ENCODE data around the gene PDE7B. TPM values are rescaled to one million over a fixed set of nuclear protein-coding genes. Genes with fewer than 3 reads are reported as not detected.

PDE7B gene
- polyA plus RNA-seq (2013, experiment 1 of 2), result 0.37 TPM
- 0.25 TPM for polyA plus RNA-seq (2013, experiment 2 of 2)

DNA sequence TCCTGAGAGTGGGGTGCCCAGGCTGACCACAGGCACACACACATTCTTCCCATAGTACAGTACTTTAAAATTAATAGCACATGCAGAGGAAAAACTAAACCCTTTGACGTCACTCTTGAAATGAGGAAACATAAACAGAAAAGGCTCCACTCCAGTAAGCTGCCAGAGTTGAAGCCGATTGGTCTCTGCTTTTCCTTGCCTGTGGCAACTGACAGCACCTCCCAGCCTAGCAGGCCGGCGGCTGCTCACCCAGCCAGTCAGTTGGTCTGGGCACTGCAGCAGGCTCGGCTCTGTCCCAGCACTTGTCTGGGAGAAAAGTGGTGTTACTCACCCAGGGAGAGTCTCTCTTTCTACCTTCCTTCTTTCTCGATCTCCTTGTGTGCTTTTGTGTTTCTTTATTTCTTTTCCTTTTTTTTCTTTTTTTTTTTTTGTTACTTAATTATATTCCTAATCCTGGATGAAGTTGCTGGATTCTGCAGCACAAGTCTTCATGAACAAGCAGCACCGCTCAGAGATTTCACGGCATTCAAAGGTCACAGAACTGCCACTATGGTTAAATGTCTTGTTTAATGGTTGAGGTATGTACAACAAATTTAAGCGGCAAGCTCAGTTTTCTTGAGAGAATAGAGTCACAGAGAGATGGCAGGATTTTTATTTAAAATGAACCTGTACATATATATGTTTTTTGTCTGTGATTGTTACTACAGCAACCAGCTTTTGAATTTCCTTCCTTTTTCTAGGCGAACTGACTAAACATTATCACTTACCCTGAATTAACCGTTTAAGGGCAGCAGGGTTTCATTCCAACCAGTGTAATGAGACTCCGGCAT lies at the start of gene PDE7B:
Gene PDE7B (plus strand): TSS at position 260 of the 830 bp plus-strand sequence.
- Histone ChIP-seq H3K9me3 (ENCODE audit: control insufficient read depth, low read length) (no peaks in the 10 kb centered on the region), H3K4me3 (ENCODE audit: extremely low read depth, insufficient read depth, low read length, poor library complexity, severe bottlenecking) (no peak within 1 kb of the TSS), H3K4me1 (ENCODE audit: control insufficient read depth, insufficient read depth, low read length, poor library complexity, severe bottlenecking) (peaks cover 18% of the 10 kb centered on the region), H3K27ac (ENCODE audit: low read depth, low read length, severe bottlenecking) (peak within 1 kb of the TSS; percentile 71), H3K36me3 (ENCODE audit: control insufficient read depth, insufficient read depth, low read length) (no peaks in the 10 kb centered on the region)
- 44 to 73% methylated on average over 3 to 8 of the region's 12 CpGs for WGBS, 2 experiments (ENCODE audit: insufficient coverage in 2 of 2)

DNA sequence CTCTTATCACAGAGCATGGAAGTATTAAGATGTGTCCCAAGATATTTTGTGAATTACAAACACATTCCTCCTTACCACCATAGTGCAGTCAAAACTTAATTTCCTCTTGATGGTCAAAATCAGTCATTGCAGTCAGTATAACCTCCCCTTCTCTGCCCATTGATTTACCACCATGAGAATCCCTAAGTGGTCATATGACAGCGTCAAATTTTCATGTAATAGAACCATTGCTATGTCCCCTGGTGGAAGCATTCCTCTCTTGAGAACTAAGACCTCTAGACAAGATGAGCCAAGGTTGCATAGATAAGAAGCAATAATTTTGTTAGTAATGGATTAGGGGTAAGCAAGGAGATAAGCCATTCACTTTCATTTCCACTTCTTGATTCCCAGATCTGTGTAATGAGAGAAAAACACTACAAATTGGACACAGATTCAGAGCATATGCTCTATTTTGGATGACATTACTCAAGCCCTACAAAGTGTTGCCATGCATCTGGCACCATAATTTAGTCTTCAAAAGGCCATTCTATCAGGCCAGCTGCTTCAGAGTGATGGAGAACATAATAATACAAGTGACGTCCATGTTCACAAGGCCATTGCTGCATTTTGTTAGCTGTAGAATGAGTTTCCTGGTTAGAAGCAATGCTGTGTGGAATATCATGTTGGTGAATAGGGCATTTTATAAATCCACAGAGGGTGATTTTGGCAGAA lies 49.6 kb upstream of the PDE7B start:
- Histone ChIP-seq H3K4me1 (ENCODE audit: control insufficient read depth, insufficient read depth, low read length, poor library complexity, severe bottlenecking) (no peaks in the 10 kb centered on the region), H3K27ac (ENCODE audit: low read depth, low read length, severe bottlenecking) (no peak overlapping the region), H3K36me3 (ENCODE audit: control insufficient read depth, insufficient read depth, low read length) (no peaks in the 10 kb centered on the region), H3K9me3 (ENCODE audit: control insufficient read depth, low read length) (no peaks in the 10 kb centered on the region), H3K4me3 (ENCODE audit: extremely low read depth, insufficient read depth, low read length, poor library complexity, severe bottlenecking) (no peak overlapping the region)
- 96 to 100% methylated on average over 2 of the region's 2 CpGs for WGBS, 2 experiments (ENCODE audit: insufficient coverage in 2 of 2)

DNA sequence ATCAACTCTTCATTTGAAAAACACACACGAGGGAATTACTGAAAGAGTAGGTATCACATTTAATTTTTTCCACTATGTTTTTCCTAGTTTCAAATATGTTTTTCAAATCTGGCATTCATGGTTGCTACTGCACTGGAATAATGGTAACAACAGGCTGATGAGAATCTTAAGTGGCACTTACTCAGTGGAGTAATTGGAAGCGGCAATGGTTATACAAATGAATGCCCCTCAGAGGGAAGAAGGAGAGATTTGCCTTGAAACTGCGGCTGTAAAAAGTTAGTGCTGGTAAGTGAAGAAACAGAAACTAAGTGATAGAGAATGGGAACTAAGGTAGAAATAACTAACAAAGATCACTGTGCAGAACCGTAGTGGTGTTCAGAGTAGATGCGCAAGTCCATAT lies 41.0 kb upstream of the PDE7B start:
- H3K4me3 ChIP-seq (ENCODE audit: extremely low read depth, insufficient read depth, low read length, poor library complexity, severe bottlenecking), result no peak overlapping the region
- no peaks in the 10 kb centered on the region for H3K36me3 ChIP-seq (ENCODE audit: control insufficient read depth, insufficient read depth, low read length)
- 71 to 100% methylated on average over 1 to 2 of the region's 5 CpGs for WGBS, 2 experiments (ENCODE audit: insufficient coverage in 2 of 2)
- peaks cover 9% of the 10 kb centered on the region for H3K4me1 ChIP-seq (ENCODE audit: control insufficient read depth, insufficient read depth, low read length, poor library complexity, severe bottlenecking)
- no peaks in the 10 kb centered on the region for H3K9me3 ChIP-seq (ENCODE audit: control insufficient read depth, low read length)
- H3K27ac ChIP-seq (ENCODE audit: low read depth, low read length, severe bottlenecking), result no peak overlapping the region

DNA sequence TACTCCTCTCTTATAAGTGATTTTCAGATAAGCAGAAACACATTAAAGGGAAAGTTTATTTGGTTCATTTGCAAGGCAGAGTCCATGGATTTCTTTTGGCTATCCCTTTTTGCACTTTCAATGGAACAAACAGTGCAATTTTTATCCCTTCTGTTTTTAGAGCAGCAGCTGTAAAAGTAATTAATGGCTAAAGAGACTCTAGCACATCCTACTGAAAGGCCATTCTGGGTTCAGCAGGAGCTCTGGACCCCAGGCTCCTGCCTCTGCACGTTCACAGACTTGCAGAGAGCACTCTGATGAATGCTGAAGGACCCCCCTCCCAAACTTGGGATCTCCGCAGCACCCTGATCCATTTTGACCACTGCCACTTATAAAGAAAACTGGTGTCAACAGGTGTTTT lies 40.3 kb upstream of the PDE7B start:
- Histone ChIP-seq H3K9me3 (ENCODE audit: control insufficient read depth, low read length) (no peaks in the 10 kb centered on the region), H3K36me3 (ENCODE audit: control insufficient read depth, insufficient read depth, low read length) (no peaks in the 10 kb centered on the region), H3K4me3 (ENCODE audit: extremely low read depth, insufficient read depth, low read length, poor library complexity, severe bottlenecking) (no peak overlapping the region), H3K4me1 (ENCODE audit: control insufficient read depth, insufficient read depth, low read length, poor library complexity, severe bottlenecking) (peaks cover 9% of the 10 kb centered on the region), H3K27ac (ENCODE audit: low read depth, low read length, severe bottlenecking) (no peak overlapping the region)
- 80 to 83% methylated on average over 1 to 2 of the region's 2 CpGs for WGBS, 2 experiments (ENCODE audit: insufficient coverage in 2 of 2)

DNA sequence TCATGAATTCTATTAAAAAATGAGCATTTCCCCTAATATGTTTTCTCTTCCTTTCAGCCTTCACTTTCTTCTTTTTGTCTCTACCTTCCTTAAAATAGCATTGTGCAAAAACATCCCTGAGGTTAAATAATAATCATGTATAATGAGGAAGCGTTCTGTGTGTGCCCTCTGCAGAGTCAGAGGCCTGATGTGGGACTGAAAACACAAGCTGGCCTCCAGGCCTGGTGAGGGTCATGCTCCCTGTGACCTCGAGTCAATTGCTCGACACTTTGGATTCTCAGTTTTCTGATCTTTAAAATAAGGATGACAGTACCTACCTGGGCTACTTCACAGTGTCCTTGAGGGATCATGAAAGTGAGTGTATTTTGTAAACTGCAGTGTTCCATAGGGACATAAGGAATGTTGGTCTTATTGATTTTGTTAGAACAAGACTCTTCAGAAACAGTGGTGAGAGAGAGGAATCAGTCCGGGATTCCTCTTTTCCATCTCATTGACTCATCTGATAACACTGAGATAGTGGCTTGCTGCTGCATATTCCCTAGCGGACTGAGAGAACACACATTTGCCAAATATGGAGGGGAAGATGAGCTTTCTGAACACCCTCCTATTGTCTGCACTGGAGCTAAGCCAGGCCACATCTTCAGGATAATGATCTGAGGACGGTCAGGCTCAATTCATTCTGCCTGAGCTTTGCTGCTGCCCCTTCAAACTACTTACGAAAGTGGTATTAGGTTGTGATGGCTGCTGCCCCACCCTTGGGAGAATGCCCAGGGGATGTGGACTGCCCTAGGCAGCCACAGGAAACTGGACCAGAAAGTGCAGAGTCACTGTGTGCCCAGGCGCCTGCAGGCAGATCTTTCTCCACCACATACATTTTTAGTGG lies 39.6 kb upstream of the PDE7B start:
- H3K9me3 ChIP-seq (ENCODE audit: control insufficient read depth, low read length), result no peaks in the 10 kb centered on the region
- H3K4me3 ChIP-seq (ENCODE audit: extremely low read depth, insufficient read depth, low read length, poor library complexity, severe bottlenecking), result no peak overlapping the region
- H3K27ac ChIP-seq (ENCODE audit: low read depth, low read length, severe bottlenecking), result peak overlapping the region; percentile 64
- WGBS, 2 experiments (ENCODE audit: insufficient coverage in 2 of 2), result 83 to 85% methylated on average over 4 of the region's 8 CpGs
- H3K36me3 ChIP-seq (ENCODE audit: control insufficient read depth, insufficient read depth, low read length), result no peaks in the 10 kb centered on the region
- peaks cover 9% of the 10 kb centered on the region for H3K4me1 ChIP-seq (ENCODE audit: control insufficient read depth, insufficient read depth, low read length, poor library complexity, severe bottlenecking)

DNA sequence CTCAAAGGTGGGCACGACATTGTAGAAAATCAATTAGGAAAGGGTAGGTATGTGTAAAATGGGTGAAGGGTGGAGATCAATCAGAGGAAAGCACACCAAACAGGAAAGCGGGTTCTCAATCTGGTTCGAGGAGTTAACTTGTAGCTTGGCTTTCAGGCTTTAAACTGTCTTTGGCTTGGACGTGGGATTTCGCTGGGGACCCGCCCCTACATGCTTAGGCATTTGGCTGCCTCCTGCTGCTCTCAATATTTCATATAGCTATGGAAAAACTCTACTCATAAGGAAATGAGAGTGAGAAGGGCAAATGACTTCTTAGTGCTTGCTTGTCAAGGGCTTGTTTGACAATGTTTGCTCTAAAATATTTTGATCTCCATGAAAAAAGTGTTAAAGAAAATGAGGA lies 38.1 kb upstream of the PDE7B start:
- no peak overlapping the region for H3K4me3 ChIP-seq (ENCODE audit: extremely low read depth, insufficient read depth, low read length, poor library complexity, severe bottlenecking)
- peaks cover 9% of the 10 kb centered on the region for H3K4me1 ChIP-seq (ENCODE audit: control insufficient read depth, insufficient read depth, low read length, poor library complexity, severe bottlenecking)
- no peaks in the 10 kb centered on the region for H3K36me3 ChIP-seq (ENCODE audit: control insufficient read depth, insufficient read depth, low read length)
- H3K27ac ChIP-seq (ENCODE audit: low read depth, low read length, severe bottlenecking), result no peak overlapping the region
- WGBS, 2 experiments (ENCODE audit: insufficient coverage in 2 of 2), result 97 to 99% methylated on average over 3 to 5 of the region's 6 CpGs
- H3K9me3 ChIP-seq (ENCODE audit: control insufficient read depth, low read length), result no peaks in the 10 kb centered on the region

DNA sequence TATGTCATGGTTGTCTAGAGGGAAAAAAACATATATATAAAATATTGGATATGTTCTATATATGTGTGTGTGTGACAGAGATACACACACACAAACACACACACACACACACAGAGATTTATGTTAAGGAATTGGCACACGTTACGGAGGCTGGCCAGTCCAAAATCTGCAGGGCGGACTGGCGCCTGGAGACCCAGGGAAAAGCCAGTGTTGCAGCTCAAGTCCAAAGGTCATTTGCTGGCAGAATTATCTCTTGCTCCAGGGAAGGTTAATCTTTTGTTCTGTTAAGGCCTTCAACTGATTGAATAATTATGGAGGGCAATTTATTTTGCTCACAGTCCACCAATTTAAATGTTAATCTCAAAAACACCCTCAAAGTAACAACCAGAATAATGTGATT lies 37.5 kb upstream of the PDE7B start:
- Histone ChIP-seq H3K36me3 (ENCODE audit: control insufficient read depth, insufficient read depth, low read length) (no peaks in the 10 kb centered on the region), H3K4me3 (ENCODE audit: extremely low read depth, insufficient read depth, low read length, poor library complexity, severe bottlenecking) (no peak overlapping the region), H3K4me1 (ENCODE audit: control insufficient read depth, insufficient read depth, low read length, poor library complexity, severe bottlenecking) (peaks cover 9% of the 10 kb centered on the region), H3K27ac (ENCODE audit: low read depth, low read length, severe bottlenecking) (no peak overlapping the region), H3K9me3 (ENCODE audit: control insufficient read depth, low read length) (no peaks in the 10 kb centered on the region)
- 93 to 96% methylated on average over 4 of the region's 4 CpGs for WGBS, 2 experiments (ENCODE audit: insufficient coverage in 2 of 2)

DNA sequence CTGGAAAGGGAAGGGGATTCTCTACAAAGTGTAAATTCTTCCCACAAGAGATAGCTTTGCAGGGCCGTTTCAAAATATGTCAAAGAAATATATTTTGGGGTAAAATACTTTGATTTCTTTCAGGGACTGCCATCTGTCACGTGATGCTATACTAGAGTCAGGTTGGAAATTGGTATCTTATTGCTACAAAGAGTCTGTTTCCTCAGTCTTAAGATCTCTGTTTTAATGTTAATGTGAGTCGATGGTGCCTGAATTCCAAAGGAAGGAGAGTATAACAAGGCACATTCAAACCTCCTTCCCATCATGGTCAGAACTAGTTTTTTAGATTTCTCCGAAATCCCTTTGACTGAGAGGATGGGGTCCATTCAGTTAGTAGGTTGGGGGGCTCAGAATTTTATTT lies 36.3 kb upstream of the PDE7B start:
- Histone ChIP-seq H3K4me1 (ENCODE audit: control insufficient read depth, insufficient read depth, low read length, poor library complexity, severe bottlenecking) (peaks cover 9% of the 10 kb centered on the region), H3K27ac (ENCODE audit: low read depth, low read length, severe bottlenecking) (no peak overlapping the region), H3K36me3 (ENCODE audit: control insufficient read depth, insufficient read depth, low read length) (no peaks in the 10 kb centered on the region), H3K9me3 (ENCODE audit: control insufficient read depth, low read length) (no peaks in the 10 kb centered on the region), H3K4me3 (ENCODE audit: extremely low read depth, insufficient read depth, low read length, poor library complexity, severe bottlenecking) (no peak overlapping the region)
- 56 to 60% methylated on average over 1 to 2 of the region's 4 CpGs for WGBS, 2 experiments (ENCODE audit: insufficient coverage in 2 of 2)

DNA sequence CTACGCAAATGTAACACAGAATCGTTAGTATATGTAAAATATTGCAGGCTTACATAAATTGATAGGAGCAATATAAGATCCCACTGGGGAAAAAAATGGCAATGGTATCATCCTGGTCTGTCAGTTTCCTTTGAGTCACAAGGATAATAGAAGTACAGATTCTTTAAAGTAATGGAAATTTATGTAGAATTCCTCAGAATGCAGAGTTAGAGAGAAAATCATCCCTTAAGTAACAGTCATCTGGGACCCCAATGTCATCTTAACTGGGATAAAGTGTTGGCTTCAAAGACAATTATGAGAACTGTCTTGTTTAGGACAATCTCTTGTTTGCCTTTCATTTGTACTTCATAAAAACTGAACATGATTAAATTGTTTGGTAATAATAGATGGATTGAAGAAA lies 34.5 kb upstream of the PDE7B start:
- Histone ChIP-seq H3K4me1 (ENCODE audit: control insufficient read depth, insufficient read depth, low read length, poor library complexity, severe bottlenecking) (peaks cover 2% of the 10 kb centered on the region), H3K36me3 (ENCODE audit: control insufficient read depth, insufficient read depth, low read length) (no peaks in the 10 kb centered on the region), H3K4me3 (ENCODE audit: extremely low read depth, insufficient read depth, low read length, poor library complexity, severe bottlenecking) (no peak overlapping the region), H3K9me3 (ENCODE audit: control insufficient read depth, low read length) (no peaks in the 10 kb centered on the region), H3K27ac (ENCODE audit: low read depth, low read length, severe bottlenecking) (no peak overlapping the region)
- 100% methylated on average over 2 of the region's 2 CpGs for WGBS, 2 experiments (ENCODE audit: insufficient coverage in 2 of 2)

DNA sequence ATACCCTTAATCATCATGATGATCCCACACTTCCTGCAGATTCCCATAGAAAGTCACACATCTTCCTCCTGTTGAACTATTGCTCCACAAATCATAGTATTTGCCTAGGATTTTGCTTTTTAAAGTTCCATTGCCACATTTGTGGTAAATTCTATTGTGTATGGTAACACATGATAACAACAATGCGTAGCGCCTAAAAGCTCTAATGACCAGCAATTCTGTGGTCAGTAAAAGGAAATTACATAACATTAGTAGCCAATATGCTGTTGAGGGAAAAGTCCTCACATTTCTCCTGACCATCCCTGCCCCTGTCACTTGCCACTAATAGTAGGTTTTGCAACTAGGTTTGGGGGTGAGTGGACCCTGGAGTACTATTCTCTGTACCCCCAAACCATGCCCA lies 31.8 kb upstream of the PDE7B start:
- H3K36me3 ChIP-seq (ENCODE audit: control insufficient read depth, insufficient read depth, low read length), result no peaks in the 10 kb centered on the region
- no peak overlapping the region for H3K4me3 ChIP-seq (ENCODE audit: extremely low read depth, insufficient read depth, low read length, poor library complexity, severe bottlenecking)
- no peaks in the 10 kb centered on the region for H3K9me3 ChIP-seq (ENCODE audit: control insufficient read depth, low read length)
- H3K27ac ChIP-seq (ENCODE audit: low read depth, low read length, severe bottlenecking), result no peak overlapping the region
- WGBS, 2 experiments (ENCODE audit: insufficient coverage in 2 of 2), result no CpG with 5 or more reads among the region's 2 CpGs
- H3K4me1 ChIP-seq (ENCODE audit: control insufficient read depth, insufficient read depth, low read length, poor library complexity, severe bottlenecking), result no peaks in the 10 kb centered on the region

All from mesodermal cell (in vitro differentiated cells).